SK-N-SH (cell line): ENCODE results near the gene MVB12B.

ENCODE experiments used
- ELF1 ChIP-seq: IDR thresholded peaks from 2 replicates; pipeline ENCODE4 v1.4.0; 2012
- EP300 ChIP-seq, 2 experiments: IDR thresholded peaks; 2 replicates each; pipeline versions ENCODE4 v1.4.0 to v1.6.1; 2012; ENCODE audit warnings: borderline replicate concordance in 1 of 2, low read depth in 1 of 2, low read length in 1 of 2
- JUND ChIP-seq: IDR thresholded peaks from 2 replicates; pipeline ENCODE4 v1.4.0; 2012
- MAX ChIP-seq: IDR thresholded peaks from 2 replicates; pipeline ENCODE4 v1.4.0; 2012; ENCODE audit warnings: low read depth
- MXI1 ChIP-seq: IDR thresholded peaks from 2 replicates; pipeline ENCODE4 v1.6.1; 2012; ENCODE audit warnings: mild to moderate bottlenecking, low read depth, low read length, improper control_type of control experiment
- NRF1 ChIP-seq: IDR thresholded peaks from 2 replicates; pipeline ENCODE4 v1.6.1; 2012; ENCODE audit warnings: low read depth, mild to moderate bottlenecking, low read length
- RCOR1 ChIP-seq: fragments of 150-350 bp; IDR thresholded peaks from 2 replicates; pipeline ENCODE4 v1.6.1; 2017; ENCODE audit warnings: antibody characterized with exemption, low read length
- SIN3A ChIP-seq: IDR thresholded peaks from 2 replicates; pipeline ENCODE4 v1.6.1; 2012; ENCODE audit warnings: low read depth, mild to moderate bottlenecking, low read length, moderate library complexity, borderline replicate concordance
- SMC3 ChIP-seq: IDR thresholded peaks from 2 replicates; pipeline ENCODE4 v1.6.1; 2012; ENCODE audit warnings: low read depth, low read length, improper control_type of control experiment
- YY1 ChIP-seq: IDR thresholded peaks from 2 replicates; pipeline ENCODE4 v1.4.0; 2012; ENCODE audit warnings: low read depth, mild to moderate bottlenecking
- TF ChIP-seq, protein P1 (sequence below): fragments of 200-600 bp; sonication (generic); IDR thresholded peaks from 2 replicates; pipeline ENCODE4 v1.6.1; 2017; ENCODE audit warnings: antibody characterized with exemption, mild to moderate bottlenecking, moderate library complexity
- TF ChIP-seq, protein P2 (sequence below): IDR thresholded peaks from 2 replicates; pipeline ENCODE4 v1.4.0; 2012; ENCODE audit warnings: low read depth, borderline replicate concordance
- TF ChIP-seq, protein P3 (sequence below): IDR thresholded peaks from 2 replicates; pipeline ENCODE4; 2012

DNA sequence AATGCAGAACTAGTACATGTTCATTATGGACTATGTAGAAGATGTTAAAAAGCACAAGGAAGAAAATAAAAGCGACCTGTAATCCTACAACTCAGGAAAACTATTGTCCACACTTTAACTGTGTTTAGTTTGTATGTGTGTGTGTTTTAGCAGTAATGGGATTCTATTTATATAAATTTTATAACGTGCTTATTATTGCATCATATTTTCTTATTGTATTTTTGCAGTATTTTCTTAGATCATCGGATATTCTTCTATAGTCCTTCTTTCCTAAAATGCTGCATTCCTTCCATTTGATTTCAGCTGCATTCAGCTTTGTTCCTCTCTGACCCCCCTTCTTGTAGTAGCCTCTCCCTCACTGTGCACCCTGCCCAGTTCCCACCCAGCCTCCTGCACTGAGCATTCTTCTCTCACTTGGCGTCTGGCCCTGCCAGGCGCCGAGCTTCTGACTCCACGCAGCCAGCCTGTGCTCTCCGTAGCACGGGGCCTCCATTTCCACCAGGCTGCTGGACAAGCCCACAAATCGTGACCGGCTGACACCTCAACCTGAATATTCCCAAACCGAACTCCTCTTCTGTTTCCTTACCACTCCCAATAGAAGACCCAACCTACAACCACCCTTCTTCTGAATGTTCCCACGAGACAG, 39.9 kb downstream of the MVB12B start:
- TF ChIP-seq MAX, result no peak
- no peak for TF ChIP-seq ELF1
- TF ChIP-seq, protein P1, sequence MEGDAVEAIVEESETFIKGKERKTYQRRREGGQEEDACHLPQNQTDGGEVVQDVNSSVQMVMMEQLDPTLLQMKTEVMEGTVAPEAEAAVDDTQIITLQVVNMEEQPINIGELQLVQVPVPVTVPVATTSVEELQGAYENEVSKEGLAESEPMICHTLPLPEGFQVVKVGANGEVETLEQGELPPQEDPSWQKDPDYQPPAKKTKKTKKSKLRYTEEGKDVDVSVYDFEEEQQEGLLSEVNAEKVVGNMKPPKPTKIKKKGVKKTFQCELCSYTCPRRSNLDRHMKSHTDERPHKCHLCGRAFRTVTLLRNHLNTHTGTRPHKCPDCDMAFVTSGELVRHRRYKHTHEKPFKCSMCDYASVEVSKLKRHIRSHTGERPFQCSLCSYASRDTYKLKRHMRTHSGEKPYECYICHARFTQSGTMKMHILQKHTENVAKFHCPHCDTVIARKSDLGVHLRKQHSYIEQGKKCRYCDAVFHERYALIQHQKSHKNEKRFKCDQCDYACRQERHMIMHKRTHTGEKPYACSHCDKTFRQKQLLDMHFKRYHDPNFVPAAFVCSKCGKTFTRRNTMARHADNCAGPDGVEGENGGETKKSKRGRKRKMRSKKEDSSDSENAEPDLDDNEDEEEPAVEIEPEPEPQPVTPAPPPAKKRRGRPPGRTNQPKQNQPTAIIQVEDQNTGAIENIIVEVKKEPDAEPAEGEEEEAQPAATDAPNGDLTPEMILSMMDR, result no peak
- no peak for TF ChIP-seq YY1
- no peak for TF ChIP-seq SIN3A
- TF ChIP-seq RCOR1, result no peak
- no peak for TF ChIP-seq NRF1
- TF ChIP-seq SMC3, result no peak
- TF ChIP-seq EP300 (IDR thresholded peaks at IDR 0.05; ENCODE audit: borderline replicate concordance in 1 of 2, low read depth in 1 of 2, low read length in 1 of 2), result no peak
- TF ChIP-seq MXI1, result no peak
- TF ChIP-seq, protein P2, sequence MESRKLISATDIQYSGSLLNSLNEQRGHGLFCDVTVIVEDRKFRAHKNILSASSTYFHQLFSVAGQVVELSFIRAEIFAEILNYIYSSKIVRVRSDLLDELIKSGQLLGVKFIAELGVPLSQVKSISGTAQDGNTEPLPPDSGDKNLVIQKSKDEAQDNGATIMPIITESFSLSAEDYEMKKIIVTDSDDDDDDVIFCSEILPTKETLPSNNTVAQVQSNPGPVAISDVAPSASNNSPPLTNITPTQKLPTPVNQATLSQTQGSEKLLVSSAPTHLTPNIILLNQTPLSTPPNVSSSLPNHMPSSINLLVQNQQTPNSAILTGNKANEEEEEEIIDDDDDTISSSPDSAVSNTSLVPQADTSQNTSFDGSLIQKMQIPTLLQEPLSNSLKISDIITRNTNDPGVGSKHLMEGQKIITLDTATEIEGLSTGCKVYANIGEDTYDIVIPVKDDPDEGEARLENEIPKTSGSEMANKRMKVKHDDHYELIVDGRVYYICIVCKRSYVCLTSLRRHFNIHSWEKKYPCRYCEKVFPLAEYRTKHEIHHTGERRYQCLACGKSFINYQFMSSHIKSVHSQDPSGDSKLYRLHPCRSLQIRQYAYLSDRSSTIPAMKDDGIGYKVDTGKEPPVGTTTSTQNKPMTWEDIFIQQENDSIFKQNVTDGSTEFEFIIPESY, result no peak
- TF ChIP-seq, protein P3, sequence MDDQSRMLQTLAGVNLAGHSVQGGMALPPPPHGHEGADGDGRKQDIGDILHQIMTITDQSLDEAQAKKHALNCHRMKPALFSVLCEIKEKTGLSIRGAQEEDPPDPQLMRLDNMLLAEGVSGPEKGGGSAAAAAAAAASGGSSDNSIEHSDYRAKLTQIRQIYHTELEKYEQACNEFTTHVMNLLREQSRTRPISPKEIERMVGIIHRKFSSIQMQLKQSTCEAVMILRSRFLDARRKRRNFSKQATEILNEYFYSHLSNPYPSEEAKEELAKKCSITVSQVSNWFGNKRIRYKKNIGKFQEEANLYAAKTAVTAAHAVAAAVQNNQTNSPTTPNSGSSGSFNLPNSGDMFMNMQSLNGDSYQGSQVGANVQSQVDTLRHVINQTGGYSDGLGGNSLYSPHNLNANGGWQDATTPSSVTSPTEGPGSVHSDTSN, result no peak
- TF ChIP-seq JUND, result no peak
